OCI-LY7 (cell line): ENCODE results near the gene ADCY3. TPM values are rescaled to one million over a fixed set of nuclear protein-coding genes. Genes with fewer than 3 reads are reported as not detected.

Source experiments
- BruUV-seq: library from RNA; stranded (reverse); fragments of 400-500 nt; replicated peaks from 2 replicates; lab custom pipeline; 2021; lab: Mats Ljungman, UMichigan
- CTCF ChIA-PET: fragments of 300-600 bp; sonication (Branson Sonifier 250); formaldehyde crosslinking; loops from one replicate; lab custom pipeline; 2022; ENCODE audit warnings: antibody characterized with exemption; ENCODE audit not compliant: unreplicated experiment; lab: Charles Lee
- POLR2A ChIA-PET: fragments of 300-600 bp; sonication (Branson Sonifier 250); formaldehyde crosslinking; loops from one replicate; lab custom pipeline; 2022; ENCODE audit warnings: antibody characterized with exemption; lab: Charles Lee
- DNase-seq: peaks from one replicate; pipeline ENCODE4 v3.0.0-alpha.2; 2015; ENCODE audit warnings: low spot score
- H2AFZ ChIP-seq: fragments of 200-600 bp; sonication (generic), shearing (Covaris generic); 2 replicates; pipeline ENCODE4 v1.6.1; 2014; ENCODE audit warnings: mild to moderate bottlenecking, antibody characterized with exemption, low read length, moderate library complexity
- H3K27ac ChIP-seq: fragments of 200-600 bp; sonication (generic); 2 replicates; pipeline ENCODE4 v1.5.1; 2014; ENCODE audit warnings: mixed run types, low read depth, mild to moderate bottlenecking, moderate library complexity, low read length, inconsistent platforms; ENCODE audit not compliant: poor library complexity, severe bottlenecking
- H3K36me3 ChIP-seq: fragments of 200-600 bp; sonication (generic); 2 replicates; pipeline ENCODE4 v1.6.1; 2014; ENCODE audit warnings: mild to moderate bottlenecking, antibody characterized with exemption, low read length, moderate library complexity, mixed read lengths; ENCODE audit not compliant: insufficient read depth
- H3K4me1 ChIP-seq: fragments of 200-600 bp; sonication (generic); 2 replicates; pipeline ENCODE4 v1.5.1; 2014; ENCODE audit warnings: mild to moderate bottlenecking, low read length; ENCODE audit not compliant: insufficient read depth, poor library complexity, severe bottlenecking
- H3K4me2 ChIP-seq: fragments of 200-600 bp; sonication (generic); 2 replicates; pipeline ENCODE4 v1.6.1; 2014; ENCODE audit warnings: mild to moderate bottlenecking, low read length
- H3K4me3 ChIP-seq: fragments of 200-600 bp; sonication (generic); 2 replicates; pipeline ENCODE4 v1.5.1; 2014; ENCODE audit warnings: mild to moderate bottlenecking, low read depth, low read length; ENCODE audit not compliant: poor library complexity, severe bottlenecking
- H3K79me2 ChIP-seq: fragments of 200-600 bp; sonication (generic); 2 replicates; pipeline ENCODE4 v1.6.1; 2016; ENCODE audit warnings: low read depth, mild to moderate bottlenecking, low read length, moderate library complexity, mixed read lengths; ENCODE audit not compliant: insufficient read depth
- H3K9me2 ChIP-seq: fragments of 200-600 bp; sonication (generic); 2 replicates; pipeline ENCODE4 v1.6.1; 2016; ENCODE audit warnings: mild to moderate bottlenecking, low read length, mixed read lengths; ENCODE audit not compliant: insufficient read depth
- H3K9me3 ChIP-seq: fragments of 200-600 bp; sonication (generic); 2 replicates; pipeline ENCODE4 v1.6.1; 2014; ENCODE audit warnings: mild to moderate bottlenecking, mixed run types, low read length, mixed read lengths
- H4K20me1 ChIP-seq: fragments of 200-600 bp; sonication (generic); 2 replicates; pipeline ENCODE4 v1.6.1; 2014; ENCODE audit warnings: mild to moderate bottlenecking, antibody characterized with exemption, low read length, moderate library complexity, mixed read lengths; ENCODE audit not compliant: insufficient read depth
- CTCF ChIP-seq: fragments of 200-600 bp; sonication (generic); conservative IDR thresholded peaks from 2 replicates; pipeline ENCODE4 v1.5.1; 2014; ENCODE audit warnings: mild to moderate bottlenecking, antibody characterized with exemption, low read length, moderate library complexity, mixed read lengths
- EZH2phosphoT487 ChIP-seq: fragments of 200-600 bp; sonication (generic); IDR thresholded peaks from 2 replicates; pipeline ENCODE4 v1.6.1; 2018; ENCODE audit warnings: low read depth, borderline replicate concordance, mild to moderate bottlenecking, mixed run types, antibody characterized with exemption, low read length, moderate library complexity, mixed read lengths
- intact Hi-C: fragments of 100-400 bp; cut with micrococcal nuclease; formaldehyde crosslinking; loops from one replicate; pipeline ENCODE4 v1.10.0; 2022; ENCODE audit not compliant: unreplicated experiment
- total RNA-seq, 2 experiments: library from RNA; depleted of rRNA in 1 of 2; stranded (reverse); fragments of >200 nt in 1 of 2; shearing (Covaris generic) in 1 of 2; gene quantifications; 2 replicates each; pipeline ENCODE4 v1.2.3, GENCODE V29; 2014 to 2022

Gene ADCY3
- total RNA-seq, 2 experiments from 2014 or later: 45.8 to 55.0 TPM

GRCh38 chr2:24791452-24791851 is 128.6 kb downstream of the ADCY3 start:
- Histone ChIP-seq H2AFZ (peak overlapping the region; percentile 77; the same call in 1 of the 2 replicates), H4K20me1 (peaks cover 6% of the 10 kb centered on the region; the same call in 1 of the 2 replicates), H3K4me3 (peak overlapping the region; percentile 91), H3K79me2 (peaks cover 47% of the 10 kb centered on the region), H3K9me3 (no peaks in the 10 kb centered on the region), H3K9me2 (no peaks in the 10 kb centered on the region), H3K4me2 (peak overlapping the region; percentile 90), H3K4me1 (peaks cover 30% of the 10 kb centered on the region), H3K27ac (no peak overlapping the region), H3K36me3 (peaks cover 23% of the 10 kb centered on the region)
- POLR2A ChIA-PET: no interaction called here
- intact Hi-C loops: loop anchor here (5.0 kb wide), 1 partner anchor 299 kb away; the partner anchor contains the start of gene NCOA1
- no TSS peak for BruUV-seq
- TF ChIP-seq EZH2phosphoT487 (no peak), CTCF (no peak)
- no peak for DNase-seq
- CTCF ChIA-PET: interaction anchor here (0.6 kb wide), 1 partner anchor 775 kb away, joined by 4 read pairs; no protein-coding TSS in a partner anchor

GRCh38 chr2:24788816-24789215 is 131.2 kb downstream of the ADCY3 start:
- no peak overlapping the region for H2AFZ ChIP-seq
- H3K4me1 ChIP-seq: peaks cover 34% of the 10 kb centered on the region
- H3K9me3 ChIP-seq: peaks cover 12% of the 10 kb centered on the region; the same call in 1 of the 2 replicates
- H3K79me2 ChIP-seq: peaks cover 20% of the 10 kb centered on the region
- intact Hi-C loops: no loop called here
- no TSS peak for BruUV-seq
- no peak overlapping the region for H3K4me3 ChIP-seq
- no peak overlapping the region for H3K4me2 ChIP-seq
- H4K20me1 ChIP-seq: no peaks in the 10 kb centered on the region
- H3K36me3 ChIP-seq: peaks cover 3% of the 10 kb centered on the region; the same call in 1 of the 2 replicates
- TF ChIP-seq CTCF (no peak), EZH2phosphoT487 (no peak)
- DNase-seq: no peak
- CTCF ChIA-PET: no interaction called here
- H3K9me2 ChIP-seq: no peaks in the 10 kb centered on the region
- no peak overlapping the region for H3K27ac ChIP-seq
- POLR2A ChIA-PET: no interaction called here

- ChIA-PET CTCF (no interaction called here), POLR2A (interaction anchor here (0.7 kb wide), 1 partner anchor 414 kb away, joined by 3 read pairs; no protein-coding TSS in a partner anchor)
- H3K36me3 ChIP-seq: peaks cover 3% of the 10 kb centered on the region; the same call in 1 of the 2 replicates
- H3K9me3 ChIP-seq: peaks cover 14% of the 10 kb centered on the region; the same call in 1 of the 2 replicates
- H3K4me3 ChIP-seq: no peak overlapping the region
- H3K79me2 ChIP-seq: peaks cover 14% of the 10 kb centered on the region; the same call in 1 of the 2 replicates
- peaks cover 34% of the 10 kb centered on the region for H3K4me1 ChIP-seq
- no peak for DNase-seq
- no peak overlapping the region; the same call in 1 of the 2 replicates for H2AFZ ChIP-seq
- no peak for TF ChIP-seq EZH2phosphoT487
- no peak for TF ChIP-seq CTCF
- no TSS peak for BruUV-seq
- intact Hi-C loops: no loop called here
- H3K9me2 ChIP-seq: no peaks in the 10 kb centered on the region
- no peak overlapping the region for H3K4me2 ChIP-seq
- no peak overlapping the region for H3K27ac ChIP-seq
- no peaks in the 10 kb centered on the region for H4K20me1 ChIP-seq
Observed at GRCh38 chr2:24787532-24787931, 132.5 kb downstream of the ADCY3 start.
